HepG2 (cell line): Measurements from ENCODE around the gene TNFRSF25. TPM values are rescaled to one million over a fixed set of nuclear protein-coding genes. Genes with fewer than 3 reads are reported as not detected.

Source experiments
- ATAC-seq: fragments of 200-7000 bp; cut with Tn5 transposase; 3 replicates; pipeline ENCODE4 v1.9.1; 2020; ENCODE audit warnings: mild to moderate bottlenecking, moderate library complexity
- BruUV-seq: library from RNA; stranded (reverse); fragments of 400-500 nt; replicated peaks from 2 replicates; lab custom pipeline; 2021; lab: Mats Ljungman, UMichigan
- CTCF ChIA-PET: fragments of 300-600 bp; formaldehyde crosslinking; extraction: SDS; loops from one replicate; lab custom pipeline; 2021; ENCODE audit warnings: low total read pairs, inconsistent platforms, low intra/inter-chr PET ratio; lab: Yijun Ruan, JAX
- POLR2A ChIA-PET: fragments of 350-600 bp; sonication (Branson Sonifier 250); formaldehyde crosslinking; loops from one replicate; lab custom pipeline; 2020; ENCODE audit warnings: antibody characterized with exemption, inconsistent platforms; lab: Yijun Ruan, JAX
- DNase-seq: peaks from one replicate; pipeline ENCODE4 v3.0.0-alpha.2; 2015; ENCODE audit warnings: low spot score
- FAIRE-seq: peaks from 3 replicates; lab custom pipeline; 2011; peaks lifted over from hg19 to GRCh38; lab: Jason Lieb, UNC
- H2AFZ ChIP-seq: one replicate; pipeline ENCODE4 v1.6.1; 2011; ENCODE audit warnings: low read length, inconsistent platforms
- H3K27ac ChIP-seq: fragments of 300-600 bp; 3 replicates; pipeline ENCODE4 v1.8.0; 2011; ENCODE audit warnings: mixed run types, mild to moderate bottlenecking, mixed read lengths, low read length, inconsistent platforms; ENCODE audit not compliant: insufficient read depth; ENCODE audit errors: extremely low read length
- H3K27me3 ChIP-seq, 2 experiments: fragments of 200-600 bp in 1 of 2; 2 replicates in 1 of 2; 3 replicates in 1 of 2; pipeline versions ENCODE4 v1.6.0 to v1.8.0; 2011; ENCODE audit warnings: low read length in 2 of 2, mild to moderate bottlenecking in 2 of 2, moderate library complexity in 2 of 2, inconsistent platforms in 1 of 2; ENCODE audit not compliant: insufficient read depth in 2 of 2, control insufficient read depth in 1 of 2
- H3K36me3 ChIP-seq, 2 experiments: fragments of 200-600 bp in 1 of 2; replicated peaks in 1 of 2; 2 replicates in 1 of 2; 3 replicates in 1 of 2; pipeline versions ENCODE4 v1.5.1 to v1.8.0; 2011; ENCODE audit warnings: low read length in 2 of 2, inconsistent platforms in 1 of 2; ENCODE audit not compliant: insufficient read depth in 2 of 2, control insufficient read depth in 1 of 2
- H3K4me1 ChIP-seq: 2 replicates; pipeline ENCODE4 v1.5.1; 2012; ENCODE audit warnings: low read length, inconsistent platforms; ENCODE audit not compliant: insufficient read depth
- H3K4me2 ChIP-seq: 2 replicates; pipeline ENCODE4 v1.6.0; 2011; ENCODE audit warnings: low read depth, low read length, inconsistent platforms
- H3K4me3 ChIP-seq, 3 experiments: fragments of 200-600 bp in 1 of 3; sonication (generic), shearing (Covaris generic) in 1 of 3; replicated peaks in 1 of 3; 2 replicates each; pipeline ENCODE4 v1.5.1; 2011 to 2016; ENCODE audit warnings: low read length in 3 of 3, inconsistent platforms in 2 of 3, low read depth in 2 of 3, mild to moderate bottlenecking in 2 of 3, control low read depth in 1 of 3, mixed read lengths in 1 of 3; ENCODE audit not compliant: insufficient read depth in 1 of 3
- H3K79me2 ChIP-seq: one replicate; pipeline ENCODE4 v1.6.1; 2011; ENCODE audit warnings: low read length, inconsistent platforms; ENCODE audit not compliant: insufficient read depth
- H3K9ac ChIP-seq: 2 replicates; pipeline ENCODE4 v1.6.0; 2011; ENCODE audit warnings: mild to moderate bottlenecking, low read depth, low read length, inconsistent platforms; ENCODE audit not compliant: insufficient read depth
- H3K9me3 ChIP-seq: 2 replicates; pipeline ENCODE4 v1.5.1; 2012; ENCODE audit warnings: mild to moderate bottlenecking, low read length
- H4K20me1 ChIP-seq: 2 replicates; pipeline ENCODE4 v1.6.0; 2011; ENCODE audit warnings: inconsistent platforms, mild to moderate bottlenecking, low read length, moderate library complexity; ENCODE audit not compliant: insufficient read depth
- DNMT1 ChIP-seq: sonication (generic); formaldehyde crosslinking; IDR thresholded peaks from 2 replicates; pipeline ENCODE4 v1.5.1; 2020; ENCODE audit warnings: mild to moderate bottlenecking, missing genetic modification reagents
- GFI1 ChIP-seq: sonication (generic); formaldehyde crosslinking; IDR thresholded peaks from 2 replicates; pipeline ENCODE4 v1.5.0; 2020; ENCODE audit warnings: missing genetic modification reagents, mild to moderate bottlenecking, borderline replicate concordance
- MXI1 ChIP-seq: IDR thresholded peaks from 3 replicates; pipeline ENCODE4 v1.6.1; 2012; ENCODE audit warnings: low read depth, low read length, inconsistent platforms, borderline replicate concordance
- RXRA ChIP-seq: sonication (generic); formaldehyde crosslinking; IDR thresholded peaks from 2 replicates; pipeline ENCODE4 v1.5.1; 2020; ENCODE audit warnings: missing genetic modification reagents
- SMC3 ChIP-seq: IDR thresholded peaks from 2 replicates; pipeline ENCODE4 v1.6.1; 2011; ENCODE audit warnings: low read length, improper control_type of control experiment
- SP2 ChIP-seq: sonication (generic); formaldehyde crosslinking; IDR thresholded peaks from 2 replicates; pipeline ENCODE4 v1.5.1; 2020; ENCODE audit warnings: mild to moderate bottlenecking, missing genetic modification reagents
- TAF15 ChIP-seq: fragments of 200-400 bp; formaldehyde crosslinking; IDR thresholded peaks from one replicate; pipeline ENCODE4 v1.6.1; 2018; ENCODE audit warnings: mild to moderate bottlenecking, low read depth, low read length; ENCODE audit not compliant: poor library complexity, severe bottlenecking
- ZBTB8A ChIP-seq: sonication (generic); formaldehyde crosslinking; IDR thresholded peaks from 2 replicates; pipeline ENCODE4 v1.4.0; 2020; ENCODE audit warnings: mild to moderate bottlenecking, low read depth, missing genetic modification reagents, borderline replicate concordance
- ZFX ChIP-seq: sonication (generic); formaldehyde crosslinking; IDR thresholded peaks from 2 replicates; pipeline ENCODE4 v1.4.0; 2020; ENCODE audit warnings: mild to moderate bottlenecking, low read depth, missing genetic modification reagents, moderate library complexity
- WGBS: methylation state at CpG from one replicate; pipeline ENCODE4 v1.1.6; 2017; ENCODE audit warnings: low lambda C conversion rate; 5-methylcytosine and 5-hydroxymethylcytosine counted together
- in situ Hi-C: cut with HindIII; loops from 2 replicates; pipeline ENCODE4 v1.10.0; 2017; ENCODE audit warnings: low pct_unique_long_range_greater_than_20kb; ENCODE audit not compliant: extremely low pct_ligation_motif_present
- intact Hi-C: fragments of 100-400 bp; cut with micrococcal nuclease; formaldehyde crosslinking; loops from one replicate; pipeline ENCODE4 v1.10.0; 2022; ENCODE audit not compliant: unreplicated experiment
- polyA plus RNA-seq, 8 experiments: library from polyadenylated mRNA; depleted of rRNA in 3 of 8; stranded (reverse) in 7 of 8; unstranded in 1 of 8; fragments of >200 nt; fragmentation: Illumina TruSeq in 4 of 8; extraction: Trizol in 4 of 8; gene quantifications; 2 replicates each; pipeline versions ENCODE4 v1.2.1 to v1.2.3, GENCODE V29; 2011 to 2016; ENCODE audit warnings: low read depth in 4 of 8, missing spikeins in 1 of 8, mixed read lengths in 1 of 8; ENCODE audit not compliant: insufficient read depth in 1 of 8
- total RNA-seq, 5 experiments: library from RNA; depleted of rRNA; stranded (reverse); fragments of >200 nt; fragmentation: Illumina TruSeq; extraction: Trizol; gene quantifications; 2 replicates each; pipeline ENCODE4 v1.2.3, GENCODE V29; 2016; ENCODE audit warnings: low read depth in 1 of 5
- TF ChIP-seq, protein P1 (sequence below): sonication (generic); formaldehyde crosslinking; IDR thresholded peaks from 2 replicates; pipeline ENCODE4 v1.4.0; 2020; ENCODE audit warnings: missing genetic modification reagents
- TF ChIP-seq, protein P2 (sequence below): sonication (generic); formaldehyde crosslinking; IDR thresholded peaks from 2 replicates; pipeline ENCODE4 v1.5.0; 2020; ENCODE audit warnings: mild to moderate bottlenecking, missing genetic modification reagents

The TNFRSF25 gene
- total and polyA plus RNA-seq, 2 of the 13 experiments (the other 11 are each of a cell fraction or from before 2014, with no cell fraction given) = 1.4 to 1.5 TPM

DNA sequence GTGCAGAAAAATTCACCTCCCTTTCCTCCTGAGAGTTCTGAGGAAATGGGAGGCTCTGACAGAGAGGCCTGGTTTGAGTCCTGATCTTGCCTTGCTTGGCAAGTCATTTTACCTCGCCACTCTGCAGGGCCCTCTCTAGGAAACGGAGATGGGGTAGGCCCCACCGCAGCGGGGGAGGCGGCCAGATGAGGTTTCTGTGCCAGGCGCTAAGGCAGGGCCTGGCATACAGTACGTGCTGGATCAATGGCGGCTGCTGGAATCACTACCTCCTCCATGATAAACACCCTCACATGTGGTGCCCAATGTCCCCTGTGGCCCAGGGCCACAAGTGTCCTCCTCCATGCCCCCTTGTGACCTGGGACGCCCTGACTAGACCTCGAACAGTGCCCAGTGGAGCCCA lies 26.0 kb upstream of the TNFRSF25 start:
- CTCF ChIA-PET = no interaction called here
- Histone ChIP-seq H3K27ac (no peak overlapping the region), H3K4me2 (peak overlapping the region; percentile 97), H3K79me2 (no peaks in the 10 kb centered on the region), H3K9ac (no peak overlapping the region), H4K20me1 (no peaks in the 10 kb centered on the region), H3K36me3 (no peaks in the 10 kb centered on the region), H3K27me3 (peaks cover 0 to 2% of the 10 kb centered on the region in 2 experiments; a peak in 1 of 5 replicates), H3K9me3 (no peaks in the 10 kb centered on the region), H3K4me3 (peak overlapping the region in 2 of 3 experiments; percentile 89 to 99; a peak in 3 of 6 replicates), H3K4me1 (peaks cover 47% of the 10 kb centered on the region), H2AFZ (no peak overlapping the region)
- TF ChIP-seq SP2 (CRISPR knock-in tag) (no peak), RXRA (CRISPR knock-in tag) (peak; percentile 13; the same call in 1 of the 2 replicates)
- TF ChIP-seq, protein P1, sequence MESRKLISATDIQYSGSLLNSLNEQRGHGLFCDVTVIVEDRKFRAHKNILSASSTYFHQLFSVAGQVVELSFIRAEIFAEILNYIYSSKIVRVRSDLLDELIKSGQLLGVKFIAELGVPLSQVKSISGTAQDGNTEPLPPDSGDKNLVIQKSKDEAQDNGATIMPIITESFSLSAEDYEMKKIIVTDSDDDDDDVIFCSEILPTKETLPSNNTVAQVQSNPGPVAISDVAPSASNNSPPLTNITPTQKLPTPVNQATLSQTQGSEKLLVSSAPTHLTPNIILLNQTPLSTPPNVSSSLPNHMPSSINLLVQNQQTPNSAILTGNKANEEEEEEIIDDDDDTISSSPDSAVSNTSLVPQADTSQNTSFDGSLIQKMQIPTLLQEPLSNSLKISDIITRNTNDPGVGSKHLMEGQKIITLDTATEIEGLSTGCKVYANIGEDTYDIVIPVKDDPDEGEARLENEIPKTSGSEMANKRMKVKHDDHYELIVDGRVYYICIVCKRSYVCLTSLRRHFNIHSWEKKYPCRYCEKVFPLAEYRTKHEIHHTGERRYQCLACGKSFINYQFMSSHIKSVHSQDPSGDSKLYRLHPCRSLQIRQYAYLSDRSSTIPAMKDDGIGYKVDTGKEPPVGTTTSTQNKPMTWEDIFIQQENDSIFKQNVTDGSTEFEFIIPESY (CRISPR knock-in tag) = peak; percentile 66
- WGBS = 95% methylated on average over 7 of the region's 10 CpGs
- FAIRE-seq (no peak), ATAC-seq (no peak), DNase-seq (no peak)
- BruUV-seq = no TSS peak
- POLR2A ChIA-PET = interaction anchor here (1.0 to 2.9 kb wide), 4 partner anchors 21 to 155 kb away, joined by 3 to 13 read pairs (median 5); partner anchors contain the start of genes NOL9 and TAS1R1
- in situ Hi-C loops (loop anchor here (25.0 kb wide), 1 partner anchor 720 kb away; no protein-coding TSS in a partner anchor), intact Hi-C loops (no loop called here)

DNA sequence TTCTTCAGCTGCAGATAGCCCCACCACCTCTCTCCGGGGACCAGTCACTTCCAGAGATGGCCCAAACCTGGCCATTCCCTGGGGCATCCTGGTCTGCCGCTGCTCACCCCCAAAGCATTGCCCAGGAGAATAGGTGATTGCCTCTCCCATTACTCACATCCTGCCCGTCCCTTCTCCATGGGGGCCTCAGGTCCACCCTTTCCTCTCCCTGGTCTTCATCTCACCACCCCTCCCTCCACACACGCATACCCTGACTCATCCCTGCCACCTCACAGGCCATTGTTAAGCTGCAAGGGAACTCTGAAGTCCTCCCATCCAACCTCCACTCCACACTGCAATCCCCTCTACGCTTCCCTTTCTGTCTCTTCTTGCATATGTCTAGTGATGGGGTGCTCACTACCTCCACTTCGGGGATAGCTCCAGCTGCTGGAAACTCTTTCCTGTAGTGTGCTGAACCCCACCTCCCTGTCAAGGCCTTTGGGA lies 25.5 kb upstream of the TNFRSF25 start, which contains the start of gene PLEKHG5:
PLEKHG5 (minus strand) TSS at position 188 of the 483 bp plus-strand sequence. CDS start 14,096 bp downstream, outside the sequence.
- 13% methylated on average over 6 of the region's 6 CpGs for WGBS
- POLR2A ChIA-PET = interaction anchor here (1.0 to 2.9 kb wide), 5 partner anchors 8 to 155 kb away, joined by 3 to 13 read pairs (median 5); partner anchors contain the start of genes NOL9 and TAS1R1
- DNase-seq (peak; percentile 59), FAIRE-seq (peak; percentile 43), ATAC-seq (peak; percentile 4; the same call in 2 of the 3 replicates)
- Histone ChIP-seq H3K36me3 (no peaks in the 10 kb centered on the region), H3K79me2 (no peaks in the 10 kb centered on the region), H3K27ac (peak within 1 kb of the TSS; percentile 59), H3K4me1 (peaks cover 47% of the 10 kb centered on the region), H3K9ac (peak within 1 kb of the TSS; percentile 76), H2AFZ (no peak within 1 kb of the TSS), H3K4me2 (peak within 1 kb of the TSS; percentile 97), H3K9me3 (no peaks in the 10 kb centered on the region), H3K4me3 (peak within 1 kb of the TSS; percentile 88 to 99 (median 89)), H4K20me1 (no peaks in the 10 kb centered on the region), H3K27me3 (no peaks in the 10 kb centered on the region; a peak in 1 of 5 replicates)
- CTCF ChIA-PET = no interaction called here
- intact Hi-C loops (no loop called here), in situ Hi-C loops (loop anchor here (25.0 kb wide), 1 partner anchor 721 kb away; no protein-coding TSS in a partner anchor)
- BruUV-seq = no TSS peak
- no peak for TF ChIP-seq GFI1 (CRISPR knock-in tag)
- TF ChIP-seq, protein P2, sequence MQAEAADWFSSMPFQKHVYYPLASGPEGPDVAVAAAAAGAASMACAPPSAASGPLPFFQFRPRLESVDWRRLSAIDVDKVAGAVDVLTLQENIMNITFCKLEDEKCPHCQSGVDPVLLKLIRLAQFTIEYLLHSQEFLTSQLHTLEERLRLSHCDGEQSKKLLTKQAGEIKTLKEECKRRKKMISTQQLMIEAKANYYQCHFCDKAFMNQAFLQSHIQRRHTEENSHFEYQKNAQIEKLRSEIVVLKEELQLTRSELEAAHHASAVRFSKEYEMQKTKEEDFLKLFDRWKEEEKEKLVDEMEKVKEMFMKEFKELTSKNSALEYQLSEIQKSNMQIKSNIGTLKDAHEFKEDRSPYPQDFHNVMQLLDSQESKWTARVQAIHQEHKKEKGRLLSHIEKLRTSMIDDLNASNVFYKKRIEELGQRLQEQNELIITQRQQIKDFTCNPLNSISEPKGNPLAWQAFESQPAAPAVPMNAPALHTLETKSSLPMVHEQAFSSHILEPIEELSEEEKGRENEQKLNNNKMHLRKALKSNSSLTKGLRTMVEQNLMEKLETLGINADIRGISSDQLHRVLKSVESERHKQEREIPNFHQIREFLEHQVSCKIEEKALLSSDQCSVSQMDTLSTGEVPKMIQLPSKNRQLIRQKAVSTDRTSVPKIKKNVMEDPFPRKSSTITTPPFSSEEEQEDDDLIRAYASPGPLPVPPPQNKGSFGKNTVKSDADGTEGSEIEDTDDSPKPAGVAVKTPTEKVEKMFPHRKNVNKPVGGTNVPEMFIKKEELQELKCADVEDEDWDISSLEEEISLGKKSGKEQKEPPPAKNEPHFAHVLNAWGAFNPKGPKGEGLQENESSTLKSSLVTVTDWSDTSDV (CRISPR knock-in tag) = no peak
- TF ChIP-seq SMC3 = no peak
- TF ChIP-seq TAF15 = no peak
- TF ChIP-seq DNMT1 (CRISPR knock-in tag) = no peak
- TF ChIP-seq ZFX (CRISPR knock-in tag) = no peak
- no peak for TF ChIP-seq MXI1
- no peak for TF ChIP-seq ZBTB8A (CRISPR knock-in tag)
